ENCODE measurements around the gene LASP1NB.

DNA sequence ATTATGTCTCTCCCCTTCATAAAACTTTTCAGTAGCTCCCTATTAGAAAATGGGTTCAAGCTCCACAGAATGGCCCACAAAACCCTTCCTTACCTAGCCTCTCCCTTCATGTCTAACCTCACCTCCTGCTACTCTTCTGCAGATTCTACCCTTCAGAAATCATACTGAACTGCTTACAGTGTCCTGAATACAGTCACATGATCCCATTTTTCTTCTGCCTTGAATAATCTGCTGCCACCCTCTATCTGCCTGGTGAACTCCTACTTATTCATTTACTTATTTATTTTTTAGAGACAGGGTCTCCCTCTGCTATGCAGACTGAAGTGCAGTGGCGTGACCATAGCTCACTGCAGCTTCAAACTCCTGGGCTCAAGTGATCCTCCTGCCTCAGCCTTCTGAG lies 15.0 kb downstream of the LASP1NB start:
- TF ChIP-seq, protein P1, sequence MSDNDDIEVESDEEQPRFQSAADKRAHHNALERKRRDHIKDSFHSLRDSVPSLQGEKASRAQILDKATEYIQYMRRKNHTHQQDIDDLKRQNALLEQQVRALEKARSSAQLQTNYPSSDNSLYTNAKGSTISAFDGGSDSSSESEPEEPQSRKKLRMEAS (IDR thresholded peaks at IDR 0.05; ENCODE audit: insufficient read depth, insufficient read length), result no peak
- TF ChIP-seq, protein P2, sequence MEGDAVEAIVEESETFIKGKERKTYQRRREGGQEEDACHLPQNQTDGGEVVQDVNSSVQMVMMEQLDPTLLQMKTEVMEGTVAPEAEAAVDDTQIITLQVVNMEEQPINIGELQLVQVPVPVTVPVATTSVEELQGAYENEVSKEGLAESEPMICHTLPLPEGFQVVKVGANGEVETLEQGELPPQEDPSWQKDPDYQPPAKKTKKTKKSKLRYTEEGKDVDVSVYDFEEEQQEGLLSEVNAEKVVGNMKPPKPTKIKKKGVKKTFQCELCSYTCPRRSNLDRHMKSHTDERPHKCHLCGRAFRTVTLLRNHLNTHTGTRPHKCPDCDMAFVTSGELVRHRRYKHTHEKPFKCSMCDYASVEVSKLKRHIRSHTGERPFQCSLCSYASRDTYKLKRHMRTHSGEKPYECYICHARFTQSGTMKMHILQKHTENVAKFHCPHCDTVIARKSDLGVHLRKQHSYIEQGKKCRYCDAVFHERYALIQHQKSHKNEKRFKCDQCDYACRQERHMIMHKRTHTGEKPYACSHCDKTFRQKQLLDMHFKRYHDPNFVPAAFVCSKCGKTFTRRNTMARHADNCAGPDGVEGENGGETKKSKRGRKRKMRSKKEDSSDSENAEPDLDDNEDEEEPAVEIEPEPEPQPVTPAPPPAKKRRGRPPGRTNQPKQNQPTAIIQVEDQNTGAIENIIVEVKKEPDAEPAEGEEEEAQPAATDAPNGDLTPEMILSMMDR (IDR thresholded peaks at IDR 0.05; ENCODE audit: extremely low read depth in 1 of 2, insufficient read depth in 1 of 2, low read depth in 1 of 2, low read length in 2 of 2), result no peak
- TF ChIP-seq POLR2AphosphoS5 (IDR thresholded peaks at IDR 0.05; ENCODE audit: insufficient read depth, low read depth, low read length), result no peak
- no peak for TF ChIP-seq POLR2A (IDR thresholded peaks at IDR 0.05; ENCODE audit: low read depth, low read length)
- TF ChIP-seq MYC (IDR thresholded peaks at IDR 0.05; ENCODE audit: low read depth, low read length), result no peak
- TF ChIP-seq JUN (IDR thresholded peaks at IDR 0.05; ENCODE audit: borderline replicate concordance, insufficient read depth, insufficient read length, low read depth), result no peak
- TF ChIP-seq EZH2 (IDR thresholded peaks at IDR 0.05; ENCODE audit: borderline replicate concordance, low read depth, low read length, severe bottlenecking), result no peak
- TF ChIP-seq FOS (IDR thresholded peaks at IDR 0.05; ENCODE audit: borderline replicate concordance, insufficient read depth, low read length), result no peak
- no peak for TF ChIP-seq GATA2 (IDR thresholded peaks at IDR 0.05; ENCODE audit: insufficient read depth, insufficient read length, low read depth, low read length)

All from endothelial cell of umbilical vein (primary cell).